HG03354 (cell line): ENCODE data around the gene LILRB5.
"Not testable (repeated sequence)": the region's sequence is repeated elsewhere in the genome, so short reads cannot be mapped to it uniquely, and the experiment has no call there.

ENCODE experiments used
- ATAC-seq: cut with Tn5 transposase; IDR thresholded peaks from one replicate; pipeline ENCODE4 v1.9.1; 2021; ENCODE audit warnings: mild to moderate bottlenecking; ENCODE audit not compliant: unreplicated experiment, poor library complexity, severe bottlenecking

LILRB5 gene

DNA sequence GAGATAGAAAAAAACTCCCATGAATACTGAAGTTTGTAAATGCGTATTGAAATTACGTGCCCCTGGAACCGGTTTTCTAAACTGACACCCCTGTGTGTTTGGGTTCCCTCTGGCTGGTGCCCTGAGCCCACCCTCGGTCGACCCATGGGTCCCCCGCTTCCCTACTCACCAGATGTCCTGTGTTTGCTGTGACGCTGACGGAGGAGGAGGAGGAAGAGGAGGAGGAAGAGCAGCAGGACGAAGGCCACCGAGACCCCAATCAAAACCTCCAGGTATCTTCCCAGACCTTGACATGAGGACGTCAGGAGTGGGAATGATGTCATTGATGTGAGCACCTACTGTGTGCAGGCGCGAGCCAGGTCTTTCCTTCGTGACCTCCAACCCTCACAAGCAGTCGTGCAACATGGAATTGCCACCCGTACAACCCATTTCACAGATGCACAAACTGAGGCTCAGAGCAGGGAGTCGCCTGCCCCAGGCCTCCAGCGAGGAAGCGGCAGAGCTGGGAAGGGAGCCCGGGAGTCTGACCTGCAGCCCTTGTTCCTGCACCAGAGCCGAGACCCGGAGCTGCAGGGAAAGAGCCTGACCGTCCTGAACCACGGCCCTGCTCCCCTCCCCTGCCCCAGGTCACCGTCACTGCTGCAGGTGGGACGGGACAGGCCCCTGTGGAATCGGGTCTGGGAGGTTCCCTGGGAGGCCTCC is 38.0 kb downstream of the LILRB5 start:
- no peak for ATAC-seq

DNA sequence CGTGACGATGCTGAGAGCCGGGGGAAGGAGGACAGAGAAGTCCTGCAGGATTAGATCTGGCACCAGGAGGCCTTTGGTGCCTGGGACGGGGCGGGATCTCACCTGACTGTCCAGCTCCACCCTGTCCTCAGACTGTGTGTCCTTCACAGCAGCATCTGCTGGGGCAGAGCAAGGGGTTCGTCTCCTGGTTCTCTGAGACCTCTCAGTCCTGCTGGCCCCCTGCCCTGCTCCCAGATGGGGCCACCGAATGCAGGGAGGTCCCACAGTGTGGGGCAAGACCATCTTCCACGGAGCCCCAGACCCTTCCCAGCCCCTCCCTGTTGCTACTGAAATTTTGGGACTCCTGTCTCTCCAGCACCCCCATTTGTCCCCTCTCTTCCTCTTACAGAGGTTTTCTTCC is 38.8 kb downstream of the LILRB5 start:
- ATAC-seq: no peak

GRCh38 chr19:54217517-54218247 is 39.4 kb downstream of the LILRB5 start:
- not testable (repeated sequence) for ATAC-seq

DNA sequence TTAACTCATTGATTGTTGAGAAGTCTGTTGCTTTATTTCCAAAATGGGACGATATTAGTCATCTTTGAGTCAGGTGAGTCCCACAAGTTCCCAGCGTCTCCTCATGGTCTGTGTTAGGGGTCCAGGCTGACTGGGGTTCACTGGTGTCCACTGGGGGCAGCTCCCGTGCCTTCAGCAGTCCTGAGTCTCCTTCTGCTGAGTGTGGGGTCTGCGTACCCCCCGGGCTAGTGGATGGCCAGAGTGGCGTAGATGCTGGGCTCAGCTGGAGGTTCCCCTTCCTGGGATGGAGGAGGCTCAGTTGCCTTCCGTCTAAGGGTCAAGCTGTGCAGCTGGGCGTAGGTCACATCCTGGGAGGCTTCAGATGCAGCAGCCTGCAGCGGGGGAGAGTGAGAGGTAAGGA is 40.2 kb downstream of the LILRB5 start:
- no peak for ATAC-seq

GRCh38 chr19:54214734-54215133 is 42.3 kb downstream of the LILRB5 start:
- ATAC-seq: not testable (repeated sequence)

DNA sequence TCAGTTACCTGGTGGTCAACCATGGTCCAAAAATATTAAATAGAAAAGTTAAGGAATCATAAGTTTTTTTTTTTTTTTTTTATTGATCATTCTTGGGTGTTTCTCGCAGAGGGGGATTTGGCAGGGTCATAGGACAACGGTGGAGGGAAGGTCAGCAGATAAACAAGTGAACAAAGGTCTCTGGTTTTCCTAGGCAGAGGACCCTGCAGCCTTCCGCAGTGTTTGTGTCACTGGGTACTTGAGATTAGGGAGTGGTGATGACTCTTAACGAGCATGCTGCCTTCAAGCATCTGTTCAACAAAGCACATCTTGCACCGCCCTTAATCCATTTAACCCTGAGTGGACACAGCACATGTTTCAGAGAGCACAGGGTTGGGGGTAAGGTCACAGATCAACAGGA is 42.9 kb downstream of the LILRB5 start:
- ATAC-seq: not testable (repeated sequence)

- ATAC-seq: no peak
Measured at GRCh38 chr19:54211235-54211634, 45.8 kb downstream of the LILRB5 start.

DNA sequence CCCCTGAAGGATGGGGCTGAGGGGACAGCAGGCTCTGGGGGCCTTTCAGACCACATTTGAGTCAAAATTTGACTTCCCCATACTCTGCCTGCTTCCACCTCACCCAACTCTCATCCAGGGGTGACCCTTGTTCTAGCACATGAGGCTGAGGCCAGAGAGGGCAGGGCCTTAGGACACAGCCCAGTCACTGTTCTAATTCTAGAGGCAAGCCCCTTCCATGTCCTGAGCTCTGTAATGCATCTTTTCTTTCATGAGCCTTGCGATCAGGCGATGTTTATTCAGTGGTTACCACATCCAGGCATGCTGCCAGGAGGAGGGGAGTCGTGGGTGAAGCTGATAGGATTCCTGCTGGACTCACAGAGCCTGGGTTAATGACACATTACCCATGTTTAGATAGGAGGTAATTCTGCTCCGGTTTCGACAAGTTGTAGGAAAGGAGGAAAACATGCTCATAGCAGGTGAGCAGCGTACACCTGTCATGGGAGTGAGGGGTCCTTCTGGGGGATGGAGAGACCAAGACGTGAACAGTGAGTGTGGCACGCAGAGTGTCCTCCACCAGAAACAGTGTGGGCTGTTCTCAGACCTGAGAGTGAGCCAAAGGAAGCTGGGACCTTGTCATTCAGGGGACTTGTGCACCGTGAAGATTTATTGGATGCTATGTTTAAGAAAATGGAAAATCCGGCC is 47.1 kb downstream of the LILRB5 start:
- ATAC-seq: no peak

GRCh38 chr19:54209058-54209810 is 47.8 kb downstream of the LILRB5 start:
- ATAC-seq: no peak

- ATAC-seq: no peak
Measured at GRCh38 chr19:54208784-54209057, 48.4 kb downstream of the LILRB5 start.

- ATAC-seq: no peak
Measured at GRCh38 chr19:54207983-54208783, 48.9 kb downstream of the LILRB5 start.

DNA sequence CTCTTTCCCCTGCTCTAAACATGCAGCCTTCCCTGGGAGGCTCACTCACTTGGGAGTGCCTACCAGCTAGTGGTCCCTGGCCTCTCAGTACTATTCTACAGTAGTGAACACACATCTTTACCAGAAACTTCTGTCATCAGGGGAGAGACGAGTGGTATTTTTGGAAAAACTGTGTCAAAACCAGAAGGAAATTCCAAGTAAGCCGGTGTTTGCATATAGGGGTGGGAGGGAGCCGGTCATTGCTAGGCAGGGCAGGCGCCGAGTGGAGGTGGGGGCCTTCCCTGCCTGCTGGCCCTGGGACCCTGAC is 49.4 kb downstream of the LILRB5 start:
- no peak for ATAC-seq

- not testable (repeated sequence) for ATAC-seq
Measured at GRCh38 chr19:54207193-54207592, 49.9 kb downstream of the LILRB5 start.

GRCh38 chr19:54206831-54207177 is 50.3 kb downstream of the LILRB5 start:
- no peak for ATAC-seq

DNA sequence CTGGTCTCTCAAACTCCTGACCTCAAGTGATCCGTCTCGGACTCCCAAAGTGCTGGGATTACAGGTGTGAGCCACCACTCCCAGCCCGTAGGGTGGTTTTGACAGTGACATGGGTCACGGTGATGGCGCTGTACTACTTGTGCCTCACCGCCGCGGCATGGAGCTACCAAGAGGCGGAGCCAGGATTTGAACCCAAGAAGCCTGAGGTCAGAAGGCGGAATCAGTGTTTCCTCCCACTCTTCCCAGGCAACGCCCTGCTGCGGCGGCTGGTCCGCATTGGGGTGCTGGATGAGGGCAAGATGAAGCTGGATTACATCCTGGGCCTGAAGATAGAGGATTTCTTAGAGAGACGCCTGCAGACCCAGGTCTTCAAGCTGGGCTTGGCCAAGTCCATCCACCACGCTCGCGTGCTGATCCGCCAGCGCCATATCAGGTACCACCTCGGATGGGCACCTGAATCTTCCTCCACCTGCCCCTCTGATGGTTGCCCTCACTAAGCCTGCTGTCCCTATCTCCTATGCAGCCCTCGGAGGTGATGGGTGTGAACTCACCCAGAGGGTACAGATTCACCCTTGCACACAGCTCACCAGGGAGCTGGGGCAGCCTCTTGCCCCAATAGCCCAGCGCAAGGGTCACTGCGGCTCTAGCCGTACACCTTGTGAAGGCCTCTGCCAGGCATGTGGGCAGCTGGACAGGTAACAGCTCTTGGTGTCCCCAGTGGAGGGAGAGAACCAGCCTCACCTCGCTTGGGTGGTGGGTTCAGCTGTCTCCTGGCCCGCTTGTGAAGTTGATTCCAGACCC is 50.8 kb downstream of the LILRB5 start:
- ATAC-seq: no peak

GRCh38 chr19:54204767-54205468 is 52.2 kb downstream of the LILRB5 start:
- no peak for ATAC-seq

- no peak for ATAC-seq
Measured at GRCh38 chr19:54203151-54203611, 53.9 kb downstream of the LILRB5 start.

DNA sequence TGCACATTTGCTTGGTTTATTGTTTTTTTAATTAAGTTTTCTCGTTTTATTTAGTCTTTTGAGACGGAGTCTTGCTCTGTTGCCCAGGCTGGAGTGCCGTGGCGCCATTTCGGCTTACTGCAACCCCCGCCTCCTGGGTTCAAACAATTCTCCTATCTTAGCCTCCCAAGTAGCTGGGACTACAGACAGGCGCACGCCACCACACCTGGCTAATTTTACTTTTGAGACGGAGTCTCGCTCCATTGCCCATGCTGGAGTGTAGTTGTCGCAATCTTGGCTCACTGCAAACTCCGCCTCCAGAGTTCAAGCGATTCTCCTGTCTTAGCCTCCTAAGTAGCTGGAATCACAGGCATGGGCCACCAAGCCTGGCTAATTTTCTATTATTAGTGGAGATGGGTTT is 55.1 kb downstream of the LILRB5 start:
- ATAC-seq: no peak
